Spleen (tissue), 11 donors: ENCODE results near the gene MT3. TPM values are rescaled to one million over a fixed set of nuclear protein-coding genes. Genes with fewer than 3 reads are reported as not detected.

ENCODE experiments used
- DNase-seq: peaks from one replicate; pipeline ENCODE4 v3.0.0-alpha.2; 2020
- H3K27ac ChIP-seq, 8 donors: fragments of 200-600 bp; sonication (generic) in 7 of 8; 1 replicate in 4 of 8; 2 replicates in 4 of 8; pipeline versions ENCODE4 v1.5.0 to v1.8.0; 2016 to 2021; ENCODE audit warnings: inconsistent platforms in 4 of 8, mild to moderate bottlenecking in 4 of 8, moderate library complexity in 1 of 8
- H3K27me3 ChIP-seq, 7 donors: fragments of 200-600 bp; sonication (generic) in 6 of 7; replicated peaks in 1 of 7; 1 replicate in 4 of 7; 2 replicates in 3 of 7; pipeline versions ENCODE4 v1.5.0 to v1.8.0; 2016 to 2021; ENCODE audit warnings: inconsistent platforms in 3 of 7, mild to moderate bottlenecking in 1 of 7
- H3K36me3 ChIP-seq, 6 donors: fragments of 200-600 bp; sonication (generic) in 5 of 6; 1 replicate in 4 of 6; 2 replicates in 2 of 6; pipeline versions ENCODE4 v1.5.0 to v1.8.0; 2016 to 2021; ENCODE audit warnings: inconsistent platforms in 2 of 6
- H3K4me1 ChIP-seq, 6 donors: fragments of 200-600 bp; sonication (generic) in 5 of 6; 1 replicate in 3 of 6; 2 replicates in 3 of 6; pipeline versions ENCODE4 v1.5.0 to v1.8.0; 2016 to 2021; ENCODE audit warnings: inconsistent platforms in 3 of 6
- H3K4me3 ChIP-seq, 8 donors: fragments of 200-600 bp; sonication (generic) in 7 of 8; 1 replicate in 4 of 8; 2 replicates in 4 of 8; pipeline versions ENCODE4 v1.5.0 to v1.8.0; 2016 to 2021; ENCODE audit warnings: inconsistent platforms in 4 of 8, mild to moderate bottlenecking in 4 of 8, moderate library complexity in 2 of 8
- H3K9me3 ChIP-seq, 8 donors: fragments of 200-600 bp; sonication (generic) in 7 of 8; 1 replicate in 4 of 8; 2 replicates in 4 of 8; pipeline versions ENCODE4 v1.5.0 to v1.8.0; 2016 to 2021; ENCODE audit warnings: inconsistent platforms in 4 of 8
- CTCF ChIP-seq, 11 experiments: fragments of 200-600 bp in 7 of 11; fragments of 450-650 bp in 4 of 11; sonication (generic) in 4 of 11; IDR thresholded peaks in 8 of 11; conservative IDR thresholded peaks in 3 of 11; 1 replicate in 7 of 11; 2 replicates in 4 of 11; pipeline versions ENCODE4 v1.4.0 to v1.8.0; 2016 to 2021; ENCODE audit warnings: antibody characterized with exemption in 11 of 11, inconsistent platforms in 4 of 11, mild to moderate bottlenecking in 1 of 11
- POLR2A ChIP-seq, 3 donors: fragments of 450-650 bp; IDR thresholded peaks; one replicate each; pipeline ENCODE4 v1.5.1; 2017; ENCODE audit warnings: antibody characterized with exemption in 3 of 3, mild to moderate bottlenecking in 1 of 3
- POLR2AphosphoS5 ChIP-seq, 3 donors: sonication (generic); formaldehyde crosslinking; IDR thresholded peaks; one replicate each; pipeline ENCODE4 v1.5.1; 2017; ENCODE audit warnings: antibody characterized with exemption in 3 of 3
- WGBS, 5 donors: extraction: QIAGEN DNeasy Blood & Tissue Kit in 3 of 5; methylation state at CpG; one replicate each; pipeline versions ENCODE4 v1.1.5 to v1.1.7; 2013 to 2018; 5-methylcytosine and 5-hydroxymethylcytosine counted together
- intact Hi-C: fragments of 100-400 bp; cut with DNase I; formaldehyde crosslinking; loops from one replicate; pipeline ENCODE4 v1.15.0; 2023; ENCODE audit warnings: low total_unique reads
- polyA plus RNA-seq, 3 donors: library from polyadenylated mRNA; stranded (reverse); fragments of 200-250 nt; gene quantifications; one replicate each; pipeline ENCODE4 v1.2.1, GENCODE V29; 2013
- total RNA-seq, 7 donors: library from RNA; depleted of rRNA in 3 of 7; stranded (reverse); fragments of >200 nt in 3 of 7; fragmentation: NEBNext Ultra II Directional in 4 of 7; extraction: Animal tissue kit (Norgen Biotek cat#: 25700) in 4 of 7; gene quantifications; one replicate each; pipeline versions ENCODE4 v1.1.0 to v1.2.1, GENCODE V29; 2016 to 2021
- donor health status: healthy with polysubstance abuse.
- donor health status: DM: no; HTN: no; CAD: no; lungs with moderate emphysema.
- donor health status: DM: no; HTN: no; CAD: no.
- donor health status: Bipolar disorder and iron deficiency.
- donor health status: healthy.
- donor health status: DM: no; HTN: no; CAD: no.
- donor health status: DM: yes; HTN: yes; CAD: no.

MT3 gene
- total and polyA plus RNA-seq, 10 donors = 0.77 to 11.5 (median 1.5) TPM; not detected in 7

GRCh38 chr16:56631832-56632155 lies 42.5 kb downstream of the MT3 start:
- Histone ChIP-seq H3K27me3 (peaks cover 5 to 68% (median 49%) of the 10 kb centered on the region in 7 donors), H3K4me1 (peaks cover 9 to 58% (median 31%) of the 10 kb centered on the region in 6 donors), H3K36me3 (no peaks in the 10 kb centered on the region), H3K27ac (peak overlapping the region in 5 of 8 donors; percentile 51 to 69 (median 63)), H3K4me3 (peak overlapping the region; percentile 30 to 65 (median 40)), H3K9me3 (no peaks in the 10 kb centered on the region)
- TF ChIP-seq CTCF (IDR thresholded peaks at IDR 0.05 in 8 of 11, conservative IDR thresholded peaks at IDR 0.05 in 3 of 11) (no peak), POLR2AphosphoS5 (IDR thresholded peaks at IDR 0.05) (no peak), POLR2A (IDR thresholded peaks at IDR 0.05) (no peak)
- intact Hi-C loops = no loop called here
- 25 to 35% (median 30%) methylated on average over 12 to 14 of the region's 14 CpGs for WGBS, 5 donors
- DNase-seq = no peak

DNA sequence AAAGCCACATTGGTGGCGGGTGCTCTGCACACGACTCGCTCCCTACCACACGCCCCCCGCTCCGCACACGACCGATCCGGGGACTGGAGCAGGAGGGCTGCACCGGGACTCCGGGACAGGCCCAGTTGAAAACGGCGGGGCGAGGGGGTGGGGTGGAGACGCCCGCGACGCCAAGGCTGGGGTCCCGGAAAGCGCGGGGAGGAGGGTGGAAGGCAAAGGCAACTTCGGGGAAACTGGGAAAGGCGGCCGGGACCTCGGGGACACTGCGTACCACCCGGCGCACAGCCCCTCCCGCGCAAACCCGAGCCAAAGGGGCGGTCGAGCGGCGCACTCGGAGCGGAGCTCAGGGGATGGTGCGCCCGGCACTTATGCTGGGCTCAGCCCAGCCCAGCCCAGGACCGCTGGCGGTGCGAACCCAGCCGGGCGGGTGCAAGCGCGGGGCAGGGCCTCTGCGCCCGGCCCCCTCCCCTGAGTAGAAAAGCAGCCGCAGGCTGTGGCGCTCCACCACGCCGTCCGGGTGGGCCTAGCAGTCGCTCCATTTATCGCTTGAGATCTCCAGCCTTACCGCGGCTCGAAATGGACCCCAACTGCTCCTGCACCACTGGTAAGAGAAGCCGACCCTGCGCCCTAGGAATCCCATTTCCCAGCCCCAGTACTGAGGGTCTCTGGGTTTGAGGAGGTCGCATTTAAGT lies 43.0 kb downstream of the MT3 start, which contains the start of gene MT1M:
Gene MT1M, plus strand, starts transcription at position 504 of the 692 bp plus-strand sequence. Its CDS starts 73 bp downstream, at position 577.
- TF ChIP-seq POLR2AphosphoS5 (IDR thresholded peaks at IDR 0.05) = peak; percentile 29 to 89 (median 75)
- TF ChIP-seq CTCF (IDR thresholded peaks at IDR 0.05 in 8 of 11, conservative IDR thresholded peaks at IDR 0.05 in 3 of 11) = no peak
- DNase-seq = no peak
- H3K4me1 ChIP-seq = peaks cover 9 to 55% (median 31%) of the 10 kb centered on the region in 6 donors
- H3K9me3 ChIP-seq = no peaks in the 10 kb centered on the region
- intact Hi-C loops = no loop called here
- 1 to 8% (median 2%) methylated on average over 22 to 61 of the region's 61 CpGs for WGBS, 5 donors
- peaks cover 5 to 68% (median 51%) of the 10 kb centered on the region in 7 donors for H3K27me3 ChIP-seq
- peak within 1 kb of the TSS in 7 of 8 donors; percentile 5 to 69 (median 57) for H3K27ac ChIP-seq
- no peaks in the 10 kb centered on the region for H3K36me3 ChIP-seq
- H3K4me3 ChIP-seq = peak within 1 kb of the TSS; percentile 30 to 65 (median 40)

DNA sequence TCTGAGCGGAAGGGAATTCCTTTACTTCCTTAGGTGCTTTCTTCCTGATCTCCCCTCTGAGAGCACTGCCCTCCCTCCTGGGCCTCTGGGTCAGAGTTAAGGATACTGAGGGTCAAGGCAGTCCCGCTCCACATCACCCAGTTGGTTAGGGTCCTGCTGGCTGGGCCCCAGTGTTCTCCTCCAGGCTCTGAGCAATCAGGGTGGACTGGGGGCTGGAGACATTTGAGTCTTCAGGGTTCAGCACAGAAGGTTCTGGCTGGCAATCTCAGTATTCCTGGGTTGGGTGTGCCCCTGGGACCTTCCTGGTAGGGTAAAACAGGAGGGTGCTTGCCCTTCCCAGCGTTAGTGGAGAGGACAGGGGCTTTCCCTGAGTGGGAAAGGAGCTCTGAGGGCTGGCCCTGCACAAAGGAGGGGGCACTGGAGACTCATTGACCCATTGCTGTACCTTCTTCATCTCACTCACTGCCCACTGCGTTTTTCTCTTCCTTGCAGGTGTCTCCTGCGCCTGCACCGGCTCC lies 43.6 kb downstream of the MT3 start:
- Histone ChIP-seq H3K27me3 (peaks cover 5 to 71% (median 57%) of the 10 kb centered on the region in 7 donors), H3K36me3 (no peaks in the 10 kb centered on the region), H3K27ac (peak overlapping the region in 5 of 8 donors; percentile 51 to 69 (median 63)), H3K9me3 (no peaks in the 10 kb centered on the region), H3K4me1 (peaks cover 9 to 57% (median 33%) of the 10 kb centered on the region in 6 donors), H3K4me3 (peak overlapping the region in 6 of 8 donors; percentile 33 to 65 (median 44))
- TF ChIP-seq POLR2A (IDR thresholded peaks at IDR 0.05) (no peak), CTCF (IDR thresholded peaks at IDR 0.05 in 8 of 11, conservative IDR thresholded peaks at IDR 0.05 in 3 of 11) (no peak), POLR2AphosphoS5 (IDR thresholded peaks at IDR 0.05) (no peak)
- WGBS, 5 donors = 26 to 36% (median 31%) methylated on average over 6 of the region's 6 CpGs
- intact Hi-C loops = no loop called here
- no peak for DNase-seq

DNA sequence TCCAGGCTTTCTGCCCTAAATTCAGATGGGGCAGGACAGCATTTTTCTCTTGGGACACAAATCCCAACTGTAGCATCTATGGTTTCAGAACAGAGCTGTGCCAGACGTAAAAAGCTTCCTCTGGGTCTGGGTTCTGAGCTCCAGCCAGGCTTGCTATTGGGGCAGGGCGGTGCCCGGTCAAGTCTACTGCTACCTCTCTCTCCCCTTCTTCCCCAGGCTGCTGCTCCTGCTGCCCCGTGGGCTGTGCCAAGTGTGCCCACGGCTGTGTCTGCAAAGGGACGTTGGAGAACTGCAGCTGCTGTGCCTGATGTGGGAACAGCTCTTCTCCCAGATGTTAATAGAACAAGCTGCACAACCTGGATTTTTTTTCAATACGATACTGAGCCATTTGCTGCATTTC lies 44.2 kb downstream of the MT3 start:
- Histone ChIP-seq H3K4me3 (peak overlapping the region in 2 of 8 donors; percentile 52 to 65), H3K4me1 (peaks cover 12 to 64% (median 40%) of the 10 kb centered on the region in 6 donors), H3K36me3 (no peaks in the 10 kb centered on the region), H3K27ac (no peak overlapping the region), H3K9me3 (no peaks in the 10 kb centered on the region), H3K27me3 (peaks cover 5 to 77% (median 63%) of the 10 kb centered on the region in 7 donors)
- DNase-seq = no peak
- 36 to 72% (median 50%) methylated on average over 7 of the region's 7 CpGs for WGBS, 5 donors
- intact Hi-C loops = no loop called here
- TF ChIP-seq POLR2AphosphoS5 (IDR thresholded peaks at IDR 0.05) (no peak), CTCF (IDR thresholded peaks at IDR 0.05 in 8 of 11, conservative IDR thresholded peaks at IDR 0.05 in 3 of 11) (no peak), POLR2A (IDR thresholded peaks at IDR 0.05) (no peak)
